Omental fat pad (tissue), 4 donors: ENCODE measurements around the gene XCR1. TPM values are rescaled to one million over a fixed set of nuclear protein-coding genes. Genes with fewer than 3 reads are reported as not detected.
"Not testable (repeated sequence)": the region's sequence is repeated elsewhere in the genome, so short reads cannot be mapped to it uniquely, and the experiment has no call there.

Experiments
- ATAC-seq: fragments of 150-250 bp; one replicate; pipeline ENCODE4 v1.9.1; 2016; ENCODE audit warnings: mild to moderate bottlenecking, moderate library complexity; ENCODE audit not compliant: low FRiP score
- DNase-seq: peaks from one replicate; pipeline ENCODE4 v3.0.0-alpha.2; 2019; ENCODE audit warnings: low spot score
- CTCF ChIP-seq, 3 donors: fragments of 450-650 bp; IDR thresholded peaks; one replicate each; pipeline ENCODE4 v1.5.1; 2016 to 2017; ENCODE audit warnings: antibody characterized with exemption in 3 of 3, mild to moderate bottlenecking in 3 of 3, moderate library complexity in 2 of 3
- total RNA-seq, 4 donors: library from RNA; depleted of rRNA; stranded (reverse); fragments of >200 nt; gene quantifications; one replicate each; pipeline ENCODE4 v1.1.0, GENCODE V29; 2016

XCR1 gene
- total RNA-seq, 4 donors from 2014 or later, result 0.06 to 0.12 (median 0.09) TPM; not detected in 1

- DNase-seq (no peak), ATAC-seq (no peak)
- TF ChIP-seq CTCF (IDR thresholded peaks at IDR 0.05), result no peak
These were observed 32.1 kb upstream of the XCR1 start for GRCh38 chr3:46059432-46059831.

DNA sequence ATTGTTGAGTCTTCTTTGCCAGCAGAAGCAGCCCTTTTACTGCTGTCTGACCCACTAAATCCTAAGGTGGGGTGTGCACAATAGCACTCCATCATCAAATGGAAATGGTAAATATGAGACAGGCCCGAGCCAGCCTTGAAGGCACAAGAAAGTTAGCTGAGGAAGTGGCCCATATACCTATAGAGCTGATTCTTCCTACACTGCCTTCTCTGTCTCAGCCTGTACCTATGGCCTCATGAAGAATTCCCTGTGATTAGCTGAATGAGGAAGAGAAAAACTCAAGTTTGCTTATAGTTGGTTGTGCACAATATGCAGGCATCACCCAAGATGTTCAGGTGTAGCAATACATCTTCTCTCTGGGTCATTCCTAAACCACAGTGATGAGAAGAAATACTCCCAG is 31.7 kb upstream of the XCR1 start:
- no peak for TF ChIP-seq CTCF (IDR thresholded peaks at IDR 0.05)
- ATAC-seq, result no peak
- DNase-seq, result no peak

DNA sequence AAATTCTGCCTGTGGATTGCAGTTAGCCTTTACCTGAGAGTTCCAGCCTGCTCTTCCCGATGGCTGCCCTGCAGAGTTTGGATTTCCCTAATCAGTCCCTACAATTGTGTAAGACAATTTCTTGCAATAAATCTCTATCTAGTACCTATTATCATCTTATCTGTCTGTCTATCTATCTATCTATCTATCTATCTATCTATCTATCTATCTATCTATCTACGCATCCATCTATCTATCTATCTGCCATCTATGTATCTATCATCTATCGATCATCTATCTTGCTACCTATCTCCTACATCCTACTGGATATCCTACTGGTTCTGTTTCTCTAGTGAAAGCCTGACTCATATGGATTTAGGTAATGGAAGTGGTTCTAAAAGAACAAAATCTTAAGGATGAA is 30.4 kb upstream of the XCR1 start:
- ATAC-seq (no peak), DNase-seq (no peak)
- TF ChIP-seq CTCF (IDR thresholded peaks at IDR 0.05), result no peak

GRCh38 chr3:46056686-46057085 is 29.4 kb upstream of the XCR1 start:
- ATAC-seq (no peak), DNase-seq (no peak)
- TF ChIP-seq CTCF (IDR thresholded peaks at IDR 0.05), result no peak

DNA sequence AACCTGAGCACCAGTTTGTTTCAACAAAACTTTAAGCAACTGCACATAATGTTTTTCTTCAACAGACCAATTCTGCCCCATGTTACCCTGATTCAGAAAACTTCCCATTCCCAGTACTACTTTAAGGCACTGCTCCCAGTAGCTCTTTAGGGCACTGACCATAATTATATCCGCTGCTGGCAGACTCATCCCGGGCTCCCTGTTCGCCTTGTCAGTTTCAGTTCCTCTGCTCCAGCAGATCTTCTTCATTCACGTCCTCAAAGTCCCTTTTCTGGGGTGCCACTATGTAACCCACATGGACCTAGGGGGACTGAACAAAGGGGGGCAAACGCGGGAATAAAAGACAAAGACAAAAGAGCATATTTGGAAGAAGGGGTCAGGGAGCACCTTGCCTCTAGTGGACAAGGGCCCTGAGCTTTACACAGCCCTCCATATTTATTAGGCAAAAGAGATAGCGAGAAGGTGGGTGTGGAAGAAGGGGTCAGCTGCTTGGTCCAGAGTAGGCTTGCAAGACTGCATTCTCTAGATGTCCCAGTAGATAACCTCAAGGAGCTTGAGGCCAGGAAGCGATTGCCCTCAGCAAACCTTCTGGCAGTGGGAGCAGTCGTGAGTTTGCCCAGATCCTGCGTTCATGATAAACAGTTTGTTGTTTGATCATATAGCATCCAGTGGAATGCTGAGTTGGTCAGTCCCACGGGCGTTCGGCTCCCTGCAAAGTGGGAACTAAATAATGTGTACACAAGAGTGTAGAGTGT is 26.7 kb upstream of the XCR1 start:
- not testable (repeated sequence) for ATAC-seq

DNA sequence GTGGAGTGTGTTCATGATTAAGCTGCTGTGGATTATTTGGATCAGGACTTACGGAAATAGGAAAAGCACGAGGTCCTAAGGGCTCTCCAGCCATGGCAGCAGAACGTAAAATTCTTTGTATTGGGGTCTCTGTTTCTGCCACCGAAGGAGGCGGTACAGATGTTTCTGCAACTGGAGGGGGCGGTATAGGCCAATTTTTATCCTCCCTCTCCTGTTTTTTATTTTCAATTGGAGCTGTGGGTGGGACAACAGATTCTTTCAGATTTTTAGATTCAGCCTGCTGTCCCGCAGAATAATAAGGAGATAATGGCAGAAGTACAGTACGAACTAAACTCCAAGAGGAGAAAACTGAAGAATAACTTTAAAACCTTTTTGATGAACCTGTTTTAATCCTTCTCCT is 26.0 kb upstream of the XCR1 start:
- ATAC-seq, DNase-seq: not testable (repeated sequence)

More for the DNA sequence above, 26.7 kb upstream of the XCR1 start:
- not testable (repeated sequence) for DNase-seq

DNA sequence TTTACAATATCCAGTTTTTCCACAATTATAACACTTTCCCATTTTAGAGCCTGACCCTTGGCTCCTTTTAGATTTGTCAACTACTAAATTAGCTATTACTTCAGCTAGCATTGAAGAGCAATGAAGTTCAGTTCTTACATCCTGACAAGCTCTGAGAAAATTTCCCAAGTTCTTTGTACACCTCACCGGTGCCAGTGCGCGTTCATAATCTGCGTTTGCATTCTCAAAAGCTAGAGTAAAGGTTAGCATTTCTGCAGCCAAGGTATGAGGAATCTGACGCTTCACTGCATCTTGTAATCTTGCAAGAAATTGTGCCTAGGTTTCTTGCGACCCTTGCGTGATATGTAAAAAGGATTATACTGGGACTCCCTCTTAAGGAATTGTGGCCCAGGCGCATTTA is 25.2 kb upstream of the XCR1 start:
- ATAC-seq (no peak), DNase-seq (no peak)
- TF ChIP-seq CTCF (IDR thresholded peaks at IDR 0.05), result no peak

- no peak for DNase-seq
- no peak for ATAC-seq
- no peak for TF ChIP-seq CTCF (IDR thresholded peaks at IDR 0.05)
These were observed 21.8 kb upstream of the XCR1 start for GRCh38 chr3:46049093-46049492.

- not testable (repeated sequence) for ATAC-seq, DNase-seq
These were observed 18.9 kb upstream of the XCR1 start for GRCh38 chr3:46046231-46046630.
